ENCODE data around the gene FANK1. TPM values are rescaled to one million over a fixed set of nuclear protein-coding genes. Genes with fewer than 3 reads are reported as not detected.

FANK1 gene
- total RNA-seq, 2 donors from 2014 or later: not detected

- Histone ChIP-seq H3K36me3 (no peaks in the 10 kb centered on the region), H3K4me3 (no peak overlapping the region), H3K9me3 (no peaks in the 10 kb centered on the region), H3K4me1 (ENCODE audit: control insufficient read depth in 1 of 2, low read depth in 2 of 2) (peaks cover 6 to 16% of the 10 kb centered on the region in 2 donors), H3K27ac (no peak overlapping the region), H3K27me3 (replicated peaks; ENCODE audit: insufficient read depth) (no peaks in the 10 kb centered on the region)
- no peak for TF ChIP-seq CTCF (IDR thresholded peaks at IDR 0.05)
- DNase-seq (ENCODE audit: low spot score) (no peak), ATAC-seq (ENCODE audit: insufficient number of reproducible peaks, low FRiP score, low read depth) (no peak)
Observed at GRCh38 chr10:126054191-126054590, 157.8 kb downstream of the FANK1 start.

- H3K4me3 ChIP-seq: no peak overlapping the region
- H3K36me3 ChIP-seq: no peaks in the 10 kb centered on the region
- peaks cover 5 to 18% of the 10 kb centered on the region in 2 donors for H3K4me1 ChIP-seq (ENCODE audit: control insufficient read depth in 1 of 2, low read depth in 2 of 2)
- no peak overlapping the region for H3K27ac ChIP-seq
- ATAC-seq (ENCODE audit: insufficient number of reproducible peaks, low FRiP score, low read depth) (no peak), DNase-seq (ENCODE audit: low spot score) (no peak)
- TF ChIP-seq CTCF (IDR thresholded peaks at IDR 0.05): no peak
- H3K27me3 ChIP-seq (replicated peaks; ENCODE audit: insufficient read depth): no peaks in the 10 kb centered on the region
- no peaks in the 10 kb centered on the region for H3K9me3 ChIP-seq
Observed at GRCh38 chr10:126057494-126057893, 161.1 kb downstream of the FANK1 start.

GRCh38 chr10:126058104-126058503 lies 161.7 kb downstream of the FANK1 start:
- H3K36me3 ChIP-seq: no peaks in the 10 kb centered on the region
- no peak overlapping the region for H3K27ac ChIP-seq
- H3K4me3 ChIP-seq: no peak overlapping the region
- DNase-seq (ENCODE audit: low spot score) (no peak), ATAC-seq (ENCODE audit: insufficient number of reproducible peaks, low FRiP score, low read depth) (no peak)
- H3K9me3 ChIP-seq: no peaks in the 10 kb centered on the region
- no peaks in the 10 kb centered on the region for H3K27me3 ChIP-seq (replicated peaks; ENCODE audit: insufficient read depth)
- H3K4me1 ChIP-seq (ENCODE audit: control insufficient read depth in 1 of 2, low read depth in 2 of 2): peaks cover 8 to 24% of the 10 kb centered on the region in 2 donors
- no peak for TF ChIP-seq CTCF (IDR thresholded peaks at IDR 0.05)

GRCh38 chr10:126058507-126058906 lies 162.1 kb downstream of the FANK1 start:
- Histone ChIP-seq H3K27ac (no peak overlapping the region), H3K27me3 (replicated peaks; ENCODE audit: insufficient read depth) (no peaks in the 10 kb centered on the region), H3K9me3 (no peaks in the 10 kb centered on the region), H3K4me1 (ENCODE audit: control insufficient read depth in 1 of 2, low read depth in 2 of 2) (peaks cover 11 to 28% of the 10 kb centered on the region in 2 donors), H3K36me3 (no peaks in the 10 kb centered on the region), H3K4me3 (no peak overlapping the region)
- DNase-seq (ENCODE audit: low spot score): no peak
- no peak for ATAC-seq (ENCODE audit: insufficient number of reproducible peaks, low FRiP score, low read depth)
- TF ChIP-seq CTCF (IDR thresholded peaks at IDR 0.05): no peak

Other genes starting within 250 kb of the FANK1 start
- not detected for gene TEX36, start 213.4 kb upstream of the FANK1 start, total RNA-seq
- gene EDRF1, start 176.9 kb upstream of the FANK1 start, total RNA-seq: 10 to 100 TPM; 14.2 to 28.6 TPM
- not detected for gene MMP21, start 120.7 kb upstream of the FANK1 start, total RNA-seq
- 10 to 100 TPM; 25.5 to 34.3 TPM for gene UROS, start 73.3 kb upstream of the FANK1 start, total RNA-seq
- 10 to 100 TPM; 22.5 to 49.2 TPM for gene BCCIP, start 73.0 kb upstream of the FANK1 start, total RNA-seq
- 10 to 100 TPM; 11.1 to 14.0 TPM for gene DHX32, start 15.3 kb upstream of the FANK1 start, total RNA-seq